Tongue (tissue), 2 donors: ENCODE measurements around the gene EPHA4. TPM values are rescaled to one million over a fixed set of nuclear protein-coding genes. Genes with fewer than 3 reads are reported as not detected.

Source experiments
- DNase-seq: peaks from one replicate; pipeline ENCODE4 v3.0.0-alpha.2; 2015
- total RNA-seq: library from RNA; depleted of rRNA; stranded (reverse); fragments of >200 nt; gene quantifications from one replicate; pipeline ENCODE4 v1.2.3, GENCODE V29; 2014

Gene EPHA4
- total RNA-seq, 1 donor from 2014 or later, result 26.2 TPM

- no peak for DNase-seq
These were observed 69.7 kb downstream of the EPHA4 start for GRCh38 chr2:221502270-221503010.

- no peak for DNase-seq
These were observed 70.2 kb downstream of the EPHA4 start for GRCh38 chr2:221501883-221502269.

GRCh38 chr2:221501210-221501882, 70.8 kb downstream of the EPHA4 start:
- DNase-seq, result no peak

- no peak for DNase-seq
These were observed 71.4 kb downstream of the EPHA4 start for GRCh38 chr2:221500501-221501209.

GRCh38 chr2:221495731-221496130, 76.4 kb downstream of the EPHA4 start:
- DNase-seq, result no peak

GRCh38 chr2:221494556-221494955, 77.5 kb downstream of the EPHA4 start:
- no peak for DNase-seq

- no peak for DNase-seq
These were observed 78.7 kb downstream of the EPHA4 start for GRCh38 chr2:221493391-221493790.

- DNase-seq, result no peak
These were observed 79.5 kb downstream of the EPHA4 start for GRCh38 chr2:221492636-221493035.

GRCh38 chr2:221490506-221491060, 81.5 kb downstream of the EPHA4 start:
- no peak for DNase-seq

- no peak for DNase-seq
These were observed 83.8 kb downstream of the EPHA4 start for GRCh38 chr2:221488136-221488807.

- no peak for DNase-seq
These were observed 86.0 kb downstream of the EPHA4 start for GRCh38 chr2:221486106-221486505.

GRCh38 chr2:221485503-221485870, 86.6 kb downstream of the EPHA4 start:
- no peak for DNase-seq

- no peak for DNase-seq
These were observed 87.2 kb downstream of the EPHA4 start for GRCh38 chr2:221484761-221485502.

- no peak for DNase-seq
These were observed 89.2 kb downstream of the EPHA4 start for GRCh38 chr2:221482666-221483455.

- DNase-seq, result no peak
These were observed 91.3 kb downstream of the EPHA4 start for GRCh38 chr2:221480821-221481220.

- peak; percentile 58 for DNase-seq
These were observed 91.9 kb downstream of the EPHA4 start for GRCh38 chr2:221480163-221480562.

GRCh38 chr2:221478485-221478863, 93.6 kb downstream of the EPHA4 start:
- DNase-seq, result peak; percentile 25

GRCh38 chr2:221477714-221478484, 94.2 kb downstream of the EPHA4 start:
- peak; percentile 11 for DNase-seq

- no peak for DNase-seq
These were observed 95.9 kb downstream of the EPHA4 start for GRCh38 chr2:221476195-221476594.

- DNase-seq, result no peak
These were observed 98.7 kb downstream of the EPHA4 start for GRCh38 chr2:221473451-221473850.
